NCI-H2227 (cell line): ENCODE results near the gene CXCL6.

Experiments used
- DNase-seq: peaks from one replicate; lab custom pipeline; 2025; ENCODE audit not compliant: unreplicated experiment; lab: John Stamatoyannopoulos, UW

Gene CXCL6

GRCh38 chr4:73836373-73837279 lies at the start of gene CXCL6:
Gene CXCL6 (plus strand): TSS chr4:73836678. CDS start chr4:73836751, 73 bp downstream.
- DNase-seq: no peak

- no peak for DNase-seq
These were observed 48.1 kb upstream of the CXCL6 start for GRCh38 chr4:73788411-73788810.

- no peak for DNase-seq
These were observed 37.6 kb upstream of the CXCL6 start for GRCh38 chr4:73798842-73799241.

GRCh38 chr4:73800206-73800605 lies 36.3 kb upstream of the CXCL6 start:
- DNase-seq: no peak

GRCh38 chr4:73801692-73802091 lies 34.8 kb upstream of the CXCL6 start:
- DNase-seq: no peak

GRCh38 chr4:73803213-73803612 lies 33.3 kb upstream of the CXCL6 start:
- DNase-seq: no peak

GRCh38 chr4:73810191-73810590 lies 26.3 kb upstream of the CXCL6 start:
- no peak for DNase-seq

- no peak for DNase-seq
These were observed 24.6 kb upstream of the CXCL6 start for GRCh38 chr4:73811841-73812240.

- DNase-seq: no peak
These were observed 21.8 kb upstream of the CXCL6 start for GRCh38 chr4:73814679-73815078.

- DNase-seq: no peak
These were observed 21.3 kb upstream of the CXCL6 start for GRCh38 chr4:73815145-73815544.

GRCh38 chr4:73816814-73817213 lies 19.7 kb upstream of the CXCL6 start:
- DNase-seq: no peak

- no peak for DNase-seq
These were observed 19.1 kb upstream of the CXCL6 start for GRCh38 chr4:73817341-73817740.

- no peak for DNase-seq
These were observed 15.2 kb upstream of the CXCL6 start for GRCh38 chr4:73821325-73821724.

GRCh38 chr4:73822389-73822788 lies 14.1 kb upstream of the CXCL6 start:
- DNase-seq: no peak

GRCh38 chr4:73822812-73823504 lies 13.5 kb upstream of the CXCL6 start:
- DNase-seq: no peak

- DNase-seq: no peak
These were observed 12.7 kb upstream of the CXCL6 start for GRCh38 chr4:73823760-73824159.

- DNase-seq: no peak
These were observed 7.5 kb upstream of the CXCL6 start for GRCh38 chr4:73828956-73829355.

GRCh38 chr4:73831569-73831968 lies 4.9 kb upstream of the CXCL6 start:
- DNase-seq: no peak

- DNase-seq: no peak
These were observed 3.7 kb upstream of the CXCL6 start for GRCh38 chr4:73832651-73833237.

- no peak for DNase-seq
These were observed 2.6 kb downstream of the CXCL6 start for GRCh38 chr4:73839071-73839470.

GRCh38 chr4:73839715-73840114 lies 3.2 kb downstream of the CXCL6 start:
- no peak for DNase-seq
